ENCODE results near the gene SNED1.

Gene SNED1

DNA sequence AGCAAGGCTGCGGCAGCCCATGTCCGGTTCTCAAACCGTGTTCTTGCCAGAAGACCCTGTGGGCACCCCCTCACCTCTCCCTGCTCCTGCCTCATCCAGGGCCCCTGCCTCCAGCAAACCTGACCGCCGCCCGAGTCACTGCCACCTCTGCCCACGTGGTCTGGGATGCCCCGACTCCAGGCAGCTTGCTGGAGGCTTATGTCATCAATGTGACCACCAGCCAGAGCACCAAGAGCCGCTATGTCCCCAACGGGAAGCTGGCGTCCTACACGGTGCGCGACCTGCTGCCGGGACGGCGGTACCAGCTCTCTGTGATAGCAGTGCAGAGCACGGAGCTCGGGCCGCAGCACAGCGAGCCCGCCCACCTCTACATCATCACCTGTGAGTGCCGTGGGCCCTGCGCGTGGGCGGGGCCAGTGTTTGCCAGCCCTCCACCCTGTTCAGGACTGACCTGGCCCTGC lies 71.4 kb downstream of the SNED1 start:
- in situ Hi-C loops (cut with MboI; ENCODE audit: low pct_unique_long_range_greater_than_20kb, low sequenced_read_pairs): no loop called here
- no peak for DNase-seq

GRCh38 chr2:241070361-241070760 lies 71.9 kb downstream of the SNED1 start:
- in situ Hi-C loops (cut with MboI; ENCODE audit: low pct_unique_long_range_greater_than_20kb, low sequenced_read_pairs): no loop called here
- no peak for DNase-seq

DNA sequence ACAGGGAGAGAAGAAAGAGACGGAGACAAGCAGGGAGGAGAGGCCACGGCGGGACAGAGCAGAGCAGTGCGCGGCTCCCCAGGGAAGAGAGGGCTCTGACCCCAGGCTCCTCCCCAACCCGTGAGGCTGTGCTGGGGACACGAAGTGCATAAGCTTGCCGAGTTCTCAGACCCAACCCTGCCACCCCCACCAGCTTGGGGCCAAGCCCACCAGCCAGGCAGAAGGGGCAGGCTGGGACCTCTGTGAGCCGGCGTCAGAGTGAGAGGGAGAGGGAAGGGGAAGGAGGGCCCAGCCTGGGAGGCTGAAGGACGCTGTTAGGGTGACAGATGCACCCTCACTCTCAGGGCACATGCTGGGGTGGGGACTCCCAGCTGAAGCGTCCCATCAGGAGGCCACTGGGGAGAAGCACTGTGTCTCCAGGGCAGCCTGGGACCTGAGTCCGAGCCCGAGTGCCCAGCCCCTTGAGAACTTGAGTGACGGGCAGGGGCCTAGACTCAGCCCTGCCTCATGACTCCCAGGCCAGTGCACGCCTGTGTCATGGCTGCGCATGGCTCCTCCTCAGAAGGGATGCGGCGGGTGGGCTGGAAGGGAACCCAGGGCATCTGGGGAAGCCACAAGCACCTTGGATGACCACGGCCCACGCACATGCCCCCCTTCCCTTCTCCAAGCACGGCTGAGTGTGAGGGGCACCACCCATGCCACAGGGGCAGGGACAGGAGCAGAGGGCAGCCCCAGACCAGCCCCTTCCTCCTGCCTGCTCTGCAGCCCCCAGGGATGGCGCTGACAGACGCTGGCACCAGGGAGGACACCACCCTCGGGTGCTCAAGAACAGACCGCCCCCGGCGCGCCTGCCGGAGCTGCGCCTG lies 72.6 kb downstream of the SNED1 start:
- DNase-seq: no peak
- in situ Hi-C loops (cut with MboI; ENCODE audit: low pct_unique_long_range_greater_than_20kb, low sequenced_read_pairs): no loop called here

DNA sequence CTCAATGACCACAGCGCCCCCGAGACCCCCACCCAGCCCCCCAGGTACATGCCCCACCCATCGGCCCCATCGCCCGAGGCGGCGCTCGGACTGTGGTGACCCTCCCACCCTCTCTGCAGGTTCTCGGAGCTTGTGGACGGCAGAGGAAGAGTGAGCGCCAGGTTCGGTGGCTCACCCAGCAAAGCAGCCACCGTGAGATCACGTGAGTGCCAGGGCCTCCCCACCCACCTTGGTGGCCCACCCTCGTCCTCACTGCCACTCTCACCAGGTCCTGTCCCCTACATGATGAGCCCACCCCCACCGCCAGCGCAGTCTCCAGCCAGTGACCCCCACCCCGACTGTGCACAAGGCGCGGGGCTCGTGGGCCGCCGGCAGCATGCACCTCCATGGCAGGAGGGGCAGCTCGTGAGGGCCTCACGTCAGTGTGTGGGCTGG lies 73.3 kb downstream of the SNED1 start:
- in situ Hi-C loops (cut with MboI; ENCODE audit: low pct_unique_long_range_greater_than_20kb, low sequenced_read_pairs): no loop called here
- DNase-seq: no peak

DNA sequence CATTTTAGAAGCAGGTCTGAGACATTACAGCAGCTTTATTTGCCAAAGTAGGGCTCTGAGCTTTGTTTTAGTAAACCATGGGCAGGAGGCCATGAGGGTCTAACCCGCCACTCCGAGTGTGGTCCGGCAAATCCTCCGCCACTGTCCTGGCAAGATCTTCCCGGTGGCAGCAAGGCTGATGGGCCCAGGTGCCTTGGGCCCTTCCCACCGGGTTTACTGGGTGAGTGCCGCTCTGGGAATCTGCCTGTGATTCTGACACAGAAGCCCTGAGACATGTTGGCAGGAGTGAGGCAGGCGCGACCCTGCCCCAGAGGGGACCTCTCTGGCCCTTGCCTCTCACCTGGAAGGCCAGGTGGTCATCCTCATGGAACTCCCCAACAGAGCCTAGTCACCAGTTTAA lies 73.7 kb downstream of the SNED1 start:
- in situ Hi-C loops (cut with MboI; ENCODE audit: low pct_unique_long_range_greater_than_20kb, low sequenced_read_pairs): no loop called here

DNA sequence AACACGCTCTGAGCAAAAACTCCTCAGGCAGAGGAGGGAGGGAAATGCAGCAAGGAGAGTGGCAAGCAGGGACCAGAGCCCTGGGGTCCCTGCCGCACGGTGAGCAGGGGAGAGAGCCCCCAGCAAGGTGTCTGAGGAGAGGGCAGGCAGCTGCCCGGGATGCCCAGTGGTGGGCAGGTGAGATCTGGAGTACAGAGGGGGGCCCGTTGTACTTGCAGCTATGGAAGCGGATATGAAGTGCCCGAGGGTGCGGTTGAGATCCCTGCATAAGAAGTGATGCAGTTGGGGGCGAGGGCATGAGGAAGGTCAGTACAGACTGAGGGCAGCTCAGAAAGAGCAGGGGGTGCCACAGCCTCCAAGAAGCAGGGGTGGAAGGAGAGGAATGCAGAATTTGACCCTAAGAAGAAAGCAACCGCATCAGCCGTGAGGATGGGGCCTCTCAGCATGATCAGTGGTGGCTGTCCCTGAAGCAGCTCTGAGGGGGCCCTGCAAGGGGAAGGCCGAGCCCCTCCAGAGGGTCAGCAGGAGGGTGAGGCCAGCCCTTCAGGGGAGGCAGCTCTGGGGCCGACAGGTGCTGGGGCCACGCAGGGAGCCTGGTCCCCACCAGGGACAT lies 74.2 kb downstream of the SNED1 start:
- in situ Hi-C loops (cut with MboI; ENCODE audit: low pct_unique_long_range_greater_than_20kb, low sequenced_read_pairs): no loop called here
- DNase-seq: no peak

More for the DNA sequence above, 73.7 kb downstream of the SNED1 start:
- no peak for DNase-seq

DNA sequence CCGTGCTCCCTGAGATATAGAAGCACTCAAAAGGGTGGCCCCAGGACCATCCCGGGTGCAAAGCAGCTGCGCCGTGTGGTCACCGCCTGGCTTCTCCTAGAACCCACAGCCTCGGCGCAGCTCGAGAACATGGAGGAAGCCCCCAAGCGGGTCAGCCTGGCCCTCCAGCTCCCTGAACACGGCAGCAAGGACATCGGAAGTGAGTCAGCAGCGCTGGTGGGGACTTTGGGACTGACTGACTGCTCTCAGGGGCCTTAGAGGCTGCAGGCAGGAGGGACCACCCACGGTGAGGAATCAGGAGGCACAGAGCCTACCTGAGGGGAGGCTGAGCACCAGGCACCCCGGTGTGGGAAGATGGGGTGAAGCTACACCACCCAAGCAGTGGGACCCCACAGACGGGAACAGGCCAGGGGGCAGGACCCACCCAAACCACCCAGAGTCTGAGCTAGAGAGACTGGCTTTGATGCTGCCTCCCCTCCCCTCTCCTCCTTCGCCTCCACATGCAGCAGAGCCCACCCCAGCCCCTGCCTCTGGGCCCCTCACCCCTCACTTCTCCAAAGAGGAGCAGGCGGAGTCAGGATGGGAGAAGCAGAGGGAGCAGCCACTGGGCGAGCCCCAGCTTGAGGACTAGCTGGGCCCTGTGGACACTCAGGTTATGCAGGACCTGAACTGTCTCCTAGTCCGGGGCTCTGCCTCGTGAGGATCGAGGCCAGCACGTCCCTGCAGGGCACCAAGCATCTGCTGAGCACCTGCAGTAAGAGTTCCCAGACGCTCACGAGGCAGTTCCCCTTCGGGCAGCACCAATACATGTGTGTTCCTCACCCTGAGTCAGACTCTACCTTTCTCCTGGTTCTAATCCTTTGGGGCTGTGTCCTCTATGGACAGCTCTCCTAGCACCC lies 75.0 kb downstream of the SNED1 start:
- in situ Hi-C loops (cut with MboI; ENCODE audit: low pct_unique_long_range_greater_than_20kb, low sequenced_read_pairs): no loop called here
- no peak for DNase-seq

DNA sequence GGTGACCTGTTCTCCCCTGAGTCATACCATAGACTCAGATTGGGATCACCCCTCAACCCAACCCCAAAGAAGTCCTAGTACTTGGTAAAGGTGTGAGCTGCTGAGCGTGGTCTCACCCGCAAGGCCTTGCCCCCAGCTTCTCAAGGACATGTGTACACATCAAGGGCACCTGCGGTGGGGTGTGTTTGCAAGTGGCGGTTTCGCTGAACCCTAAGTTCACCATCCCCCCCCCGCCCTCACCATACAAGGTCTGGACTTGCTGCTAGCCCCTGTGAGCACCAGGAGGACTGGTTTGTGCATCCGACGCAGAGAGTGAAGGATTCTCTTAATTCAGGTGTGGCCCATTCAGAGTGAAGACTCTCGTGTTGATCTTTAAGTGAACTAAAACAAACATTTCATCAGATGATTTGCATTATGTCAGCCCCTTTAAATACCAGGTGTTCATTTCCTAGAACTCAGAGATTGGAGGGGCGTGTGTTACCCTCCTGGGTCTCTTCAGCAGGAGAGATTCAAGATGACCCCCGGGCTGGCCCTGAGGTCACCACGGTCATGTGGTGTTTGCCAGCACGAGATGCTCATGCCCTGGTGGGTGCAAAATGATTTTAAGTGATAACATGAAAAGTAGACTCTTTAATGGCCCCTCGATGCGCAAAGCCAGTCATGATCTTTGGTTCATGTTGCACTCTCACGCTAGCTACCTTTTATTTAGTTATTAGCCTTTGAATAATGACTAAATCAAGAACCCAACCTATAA lies 75.8 kb downstream of the SNED1 start:
- DNase-seq: no peak
- in situ Hi-C loops (cut with MboI; ENCODE audit: low pct_unique_long_range_greater_than_20kb, low sequenced_read_pairs): no loop called here

DNA sequence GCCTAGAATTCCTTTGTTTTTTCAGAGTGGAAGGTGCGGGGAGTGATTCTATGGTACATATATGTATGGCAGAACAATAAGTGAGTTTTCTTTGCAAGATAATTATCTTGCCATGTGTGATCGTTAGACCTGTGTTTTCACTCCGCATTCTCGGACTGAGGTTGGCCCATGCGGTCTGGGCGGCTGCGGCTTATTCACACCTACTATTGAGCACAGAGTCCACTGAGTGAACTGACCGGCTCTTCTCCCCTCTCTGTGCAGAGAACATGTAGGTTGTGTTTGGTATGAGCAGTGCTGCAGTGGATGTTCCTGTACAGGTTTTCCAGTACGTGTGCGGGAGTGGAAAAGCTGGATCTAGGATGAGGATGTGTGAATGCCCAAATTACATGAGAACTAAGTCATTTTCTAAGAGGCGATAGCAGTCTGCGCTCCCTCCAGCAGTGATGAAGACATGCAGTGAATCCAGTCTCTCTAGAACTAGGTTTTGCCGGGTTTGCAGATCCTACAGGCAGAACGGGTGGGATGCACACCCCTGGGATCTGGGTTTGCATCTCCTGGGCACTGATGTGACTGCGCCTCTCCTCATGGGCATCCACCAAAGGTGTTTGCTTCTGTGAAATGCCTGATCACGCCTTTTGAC lies 76.6 kb downstream of the SNED1 start:
- in situ Hi-C loops (cut with MboI; ENCODE audit: low pct_unique_long_range_greater_than_20kb, low sequenced_read_pairs): no loop called here
- no peak for DNase-seq

- in situ Hi-C loops (cut with MboI; ENCODE audit: low pct_unique_long_range_greater_than_20kb, low sequenced_read_pairs): no loop called here
- DNase-seq: no peak
Measured at GRCh38 chr2:241080405-241081189, 82.2 kb downstream of the SNED1 start.

DNA sequence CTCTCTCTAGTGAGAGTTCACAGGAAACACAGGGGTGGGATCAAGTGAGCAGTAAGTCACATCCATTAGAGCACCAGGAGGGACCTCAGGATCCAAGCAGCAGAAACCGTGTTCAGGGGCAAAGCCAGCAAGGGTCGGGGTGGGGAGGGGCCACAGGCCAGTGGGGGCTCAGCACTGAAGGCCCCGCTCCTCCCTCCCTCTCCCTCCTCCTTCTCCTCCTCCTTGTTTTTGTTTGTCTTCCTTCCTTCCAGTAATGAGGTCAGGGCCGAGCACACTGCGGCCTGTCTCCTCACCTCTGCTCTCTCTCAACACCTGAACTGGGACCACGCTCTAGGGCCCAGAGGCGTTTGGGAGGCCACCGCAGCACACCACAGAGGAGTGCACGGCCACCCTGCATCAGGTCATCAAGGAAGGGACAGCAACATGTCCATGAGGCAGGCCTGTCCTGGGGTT lies 82.8 kb downstream of the SNED1 start:
- in situ Hi-C loops (cut with MboI; ENCODE audit: low pct_unique_long_range_greater_than_20kb, low sequenced_read_pairs): no loop called here
- no peak for DNase-seq

- DNase-seq: no peak
- in situ Hi-C loops (cut with MboI; ENCODE audit: low pct_unique_long_range_greater_than_20kb, low sequenced_read_pairs): no loop called here
Measured at GRCh38 chr2:241081643-241082340, 83.4 kb downstream of the SNED1 start.

DNA sequence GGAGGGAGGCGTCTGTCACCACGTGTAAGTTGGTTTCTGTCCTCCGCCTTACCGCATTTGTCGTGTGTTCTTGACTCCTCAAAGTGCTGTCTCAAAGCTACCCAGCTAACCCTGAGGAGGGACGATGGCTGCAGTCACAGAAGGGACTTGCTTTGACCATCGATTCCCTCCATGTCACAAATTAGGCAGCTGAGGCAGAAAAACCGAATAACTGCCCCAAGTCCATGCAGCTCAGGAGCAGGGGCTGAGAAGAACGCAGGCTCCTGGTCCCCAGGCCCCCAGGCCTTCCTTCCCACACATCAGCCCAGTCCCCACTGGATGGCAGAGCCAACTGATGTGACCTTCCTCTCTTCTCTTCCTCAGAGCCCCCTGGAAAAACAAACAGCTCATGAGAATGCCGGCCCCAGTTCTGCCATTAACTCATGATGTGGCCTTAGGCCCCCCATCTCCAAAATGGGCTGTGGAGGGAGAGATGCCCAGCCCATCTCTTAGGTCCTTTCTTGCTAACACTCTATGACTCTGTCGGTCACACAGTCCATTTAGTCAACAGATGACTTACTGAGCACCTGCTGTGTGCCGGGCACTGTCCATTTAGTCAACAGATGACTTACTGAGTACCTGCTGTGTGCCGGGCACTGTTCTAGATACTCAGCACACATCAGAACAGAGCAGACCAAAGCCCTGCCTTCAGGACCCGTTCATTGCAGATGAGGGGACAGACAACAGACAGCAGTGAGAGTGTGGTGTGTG lies 84.1 kb downstream of the SNED1 start:
- in situ Hi-C loops (cut with MboI; ENCODE audit: low pct_unique_long_range_greater_than_20kb, low sequenced_read_pairs): no loop called here
- DNase-seq: no peak

DNA sequence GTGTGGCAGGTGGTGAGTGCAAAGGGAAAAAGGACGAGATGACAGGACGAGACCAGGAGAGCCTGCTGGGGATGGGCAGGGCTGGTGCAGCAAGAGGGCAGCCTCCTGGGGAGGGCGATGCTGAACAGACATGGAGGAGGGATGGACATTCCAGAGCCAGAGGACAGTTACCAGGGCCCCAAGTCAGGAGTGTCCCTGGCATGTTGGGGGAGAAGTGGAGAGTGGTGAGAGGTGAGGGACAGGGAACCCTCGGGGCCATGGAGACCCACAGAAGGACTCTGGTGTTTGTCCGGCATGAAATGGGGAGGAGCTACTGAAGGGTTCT lies 84.6 kb downstream of the SNED1 start:
- DNase-seq: no peak
- in situ Hi-C loops (cut with MboI; ENCODE audit: low pct_unique_long_range_greater_than_20kb, low sequenced_read_pairs): no loop called here

DNA sequence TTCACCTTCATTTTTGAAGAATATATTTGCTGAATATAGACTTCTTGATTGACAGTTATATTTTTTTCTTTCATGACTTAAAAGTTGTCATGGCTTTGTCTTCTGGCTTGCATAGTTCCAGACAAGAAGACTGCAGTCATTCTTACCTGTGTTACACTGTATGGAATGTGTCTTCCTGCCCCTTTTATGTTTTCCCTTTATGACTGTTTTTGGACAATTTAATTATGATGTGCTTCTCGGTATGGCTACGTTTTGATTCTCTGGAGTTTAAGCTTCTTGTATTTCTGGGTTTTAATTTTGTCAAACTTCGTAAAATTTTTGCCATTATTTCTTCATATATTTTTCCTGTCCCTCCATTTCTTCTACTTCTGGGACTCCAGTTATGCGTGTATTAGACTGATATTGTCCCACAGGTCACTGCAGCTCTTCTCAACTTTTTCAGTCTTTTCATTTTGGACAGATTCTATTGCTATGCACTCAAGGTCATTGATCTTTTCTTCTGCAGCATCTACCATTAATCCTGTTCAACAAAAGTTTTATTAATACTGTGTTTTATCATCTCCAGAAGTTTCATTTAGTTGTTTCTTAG lies 86.5 kb downstream of the SNED1 start:
- DNase-seq: no peak
- in situ Hi-C loops (cut with MboI; ENCODE audit: low pct_unique_long_range_greater_than_20kb, low sequenced_read_pairs): no loop called here

Measured in KBM-7 (cell line).